GM23338 (cell line): Measurements from ENCODE around the gene GSTM5. TPM values are rescaled to one million over a fixed set of nuclear protein-coding genes. Genes with fewer than 3 reads are reported as not detected.

ENCODE experiments used
- ATAC-seq: fragments of 200-7000 bp; cut with Tn5 transposase; 3 replicates; pipeline ENCODE4 v1.9.1; 2020
- DNase-seq: peaks from one replicate; pipeline ENCODE4 v3.0.0-alpha.2; 2015; ENCODE audit warnings: low spot score
- H2AFZ ChIP-seq: fragments of 200-600 bp; sonication (generic); 2 replicates; pipeline ENCODE4 v1.8.0; 2016; ENCODE audit warnings: antibody characterized with exemption, mild to moderate bottlenecking, moderate library complexity
- H3F3A ChIP-seq: fragments of 200-600 bp; sonication (generic); replicated peaks from 2 replicates; pipeline ENCODE4 v1.8.0; 2017; ENCODE audit warnings: antibody characterized with exemption, mixed run types, low read depth
- H3K27ac ChIP-seq: fragments of 200-600 bp; sonication (generic); 2 replicates; pipeline ENCODE4 v1.6.1; 2016; ENCODE audit warnings: low read depth
- H3K27me3 ChIP-seq: fragments of 200-600 bp; sonication (generic); 2 replicates; pipeline ENCODE4 v1.8.0; 2016; ENCODE audit warnings: mild to moderate bottlenecking, mixed run types, moderate library complexity; ENCODE audit not compliant: insufficient read depth
- H3K36me3 ChIP-seq: fragments of 200-600 bp; sonication (generic); 2 replicates; pipeline ENCODE4 v1.8.0; 2016; ENCODE audit warnings: mild to moderate bottlenecking; ENCODE audit not compliant: insufficient read depth
- H3K4me1 ChIP-seq: fragments of 200-600 bp; sonication (generic); 2 replicates; pipeline ENCODE4 v1.8.0; 2016; ENCODE audit warnings: mild to moderate bottlenecking, moderate library complexity; ENCODE audit not compliant: insufficient read depth
- H3K4me2 ChIP-seq: fragments of 200-600 bp; sonication (generic); 2 replicates; pipeline ENCODE4 v1.7.1; 2017; ENCODE audit warnings: mixed run types
- H3K4me3 ChIP-seq: fragments of 200-600 bp; sonication (generic); 2 replicates; pipeline ENCODE4 v1.6.1; 2016; ENCODE audit warnings: mixed run types
- H3K79me2 ChIP-seq: fragments of 200-600 bp; sonication (generic); replicated peaks from 2 replicates; pipeline ENCODE4 v1.8.0; 2017; ENCODE audit warnings: mild to moderate bottlenecking; ENCODE audit not compliant: insufficient read depth
- H3K9me2 ChIP-seq: fragments of 200-600 bp; sonication (generic); 2 replicates; pipeline ENCODE4 v1.8.0; 2017; ENCODE audit not compliant: insufficient read depth
- H4K20me1 ChIP-seq: fragments of 200-600 bp; sonication (generic); replicated peaks from 2 replicates; pipeline ENCODE4 v1.8.0; 2017; ENCODE audit warnings: mild to moderate bottlenecking; ENCODE audit not compliant: insufficient read depth
- H3K27ac Mint-ChIP-seq: 2 replicates; pipeline ENCODE4 v1.8.0; 2020; ENCODE audit warnings: inconsistent platforms, mild to moderate bottlenecking, moderate library complexity, mixed read lengths
- H3K27me3 Mint-ChIP-seq: 3 replicates; pipeline ENCODE4 v1.8.0; 2022; ENCODE audit warnings: low read depth, mild to moderate bottlenecking, moderate library complexity, mixed read lengths, inconsistent platforms; ENCODE audit not compliant: insufficient read depth, poor library complexity
- H3K36me3 Mint-ChIP-seq: 3 replicates; pipeline ENCODE4 v1.8.0; 2021; ENCODE audit warnings: low read depth, mild to moderate bottlenecking, inconsistent platforms, moderate library complexity, mixed read lengths
- H3K4me1 Mint-ChIP-seq: 3 replicates; pipeline ENCODE4 v1.8.0; 2020; ENCODE audit warnings: mild to moderate bottlenecking, inconsistent platforms, mixed read lengths
- H3K4me3 Mint-ChIP-seq: 3 replicates; pipeline ENCODE4 v1.8.0; 2021; ENCODE audit warnings: moderate library complexity, mild to moderate bottlenecking, inconsistent platforms, mixed read lengths
- H3K9me3 Mint-ChIP-seq: 3 replicates; pipeline ENCODE4 v1.8.0; 2020; ENCODE audit warnings: moderate library complexity, mild to moderate bottlenecking, inconsistent platforms, mixed read lengths
- CREB1 ChIP-seq: fragments of 250-450 bp; sonication (Bioruptor Pico); IDR thresholded peaks from 2 replicates; pipeline ENCODE4 v1.5.0; 2020; ENCODE audit warnings: low read depth, mild to moderate bottlenecking, moderate library complexity
- EZH2 ChIP-seq: fragments of 200-600 bp; sonication (generic); IDR thresholded peaks from one replicate; pipeline ENCODE4 v1.8.0; 2017; ENCODE audit warnings: antibody characterized with exemption, mild to moderate bottlenecking, low read depth; ENCODE audit not compliant: unreplicated experiment
- EZH2phosphoT487 ChIP-seq: fragments of 200-600 bp; sonication (generic); IDR thresholded peaks from one replicate; pipeline ENCODE4 v1.8.1; 2018; ENCODE audit warnings: antibody characterized with exemption; ENCODE audit not compliant: unreplicated experiment
- JUNB ChIP-seq: IDR thresholded peaks from one replicate; pipeline ENCODE4 v1.6.1; 2016; ENCODE audit warnings: antibody characterized with exemption; ENCODE audit not compliant: unreplicated experiment
- NANOG ChIP-seq: IDR thresholded peaks from 2 replicates; pipeline ENCODE4 v1.6.1; 2016; ENCODE audit warnings: antibody characterized with exemption, borderline replicate concordance
- POLR2AphosphoS5 ChIP-seq: IDR thresholded peaks from 2 replicates; pipeline ENCODE4 v1.6.1; 2016; ENCODE audit warnings: antibody characterized with exemption, low read depth
- STAT1 ChIP-seq: IDR thresholded peaks from one replicate; pipeline ENCODE4 v1.6.1; 2016; ENCODE audit warnings: antibody characterized with exemption; ENCODE audit not compliant: unreplicated experiment
- ZNF114 ChIP-seq: fragments of 250-450 bp; sonication (Bioruptor Pico); IDR thresholded peaks from 2 replicates; pipeline ENCODE4 v1.5.0; 2020; ENCODE audit warnings: mild to moderate bottlenecking, moderate library complexity
- ZNF331 ChIP-seq: fragments of 250-450 bp; sonication (Bioruptor Pico); IDR thresholded peaks from 2 replicates; pipeline ENCODE4 v1.5.0; 2020; ENCODE audit warnings: low read depth, mild to moderate bottlenecking, moderate library complexity
- polyA plus RNA-seq: library from polyadenylated mRNA; unstranded; fragments of >200 nt; fragmentation: Nextera tagmentation; extraction: Ambion mirVana; gene quantifications from 2 replicates; pipeline ENCODE4 v1.2.1, GENCODE V29; 2016
- total RNA-seq: library from RNA; depleted of rRNA; stranded (reverse); fragments of >200 nt; shearing (Covaris generic); gene quantifications from 2 replicates; pipeline ENCODE4 v1.2.3, GENCODE V29; 2014
- TF ChIP-seq, protein P1 (sequence below): IDR thresholded peaks from 2 replicates; pipeline ENCODE4 v1.6.1; 2016; ENCODE audit warnings: antibody characterized with exemption
- TF ChIP-seq, protein P2 (sequence below): IDR thresholded peaks from one replicate; pipeline ENCODE4 v1.6.1; 2018; ENCODE audit warnings: antibody characterized with exemption; ENCODE audit not compliant: unreplicated experiment
- TF ChIP-seq, protein P3 (sequence below), 2 experiments: fragments of 200-600 bp in 1 of 2; sonication (generic) in 1 of 2; conservative IDR thresholded peaks; 2 replicates each; pipeline versions ENCODE4 v1.5.1 to v1.6.1; 2016 to 2017; ENCODE audit warnings: antibody characterized with exemption in 2 of 2, low read depth in 2 of 2, mild to moderate bottlenecking in 2 of 2, moderate library complexity in 1 of 2
- TF ChIP-seq, protein P4 (sequence below): fragments of 250-450 bp; sonication (Bioruptor Pico); IDR thresholded peaks from 2 replicates; pipeline ENCODE4 v1.5.0; 2020; ENCODE audit warnings: mild to moderate bottlenecking, moderate library complexity

Gene GSTM5
- total and polyA plus RNA-seq, 2 experiments from 2014 or later, result 2.5 to 5.0 TPM

DNA sequence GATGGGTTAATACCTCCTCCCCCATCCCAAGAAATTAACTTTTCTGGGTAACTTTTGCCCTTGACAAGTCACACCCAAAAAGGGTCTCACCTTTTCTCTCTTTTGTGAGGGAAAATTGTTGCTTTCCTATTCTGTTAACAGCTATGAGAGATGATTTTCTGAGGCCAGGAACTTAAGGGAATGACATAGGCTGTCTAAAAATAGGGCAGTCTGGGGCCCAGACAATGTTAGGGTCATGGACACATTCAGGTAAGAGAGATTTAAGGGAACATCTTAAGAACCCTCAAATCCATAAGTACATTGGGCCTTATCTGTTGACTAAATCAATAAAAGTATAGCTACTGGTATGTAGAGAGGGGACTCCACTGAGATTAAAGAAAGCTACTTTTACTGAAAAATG lies 37.2 kb downstream of the GSTM5 start:
- peaks cover 9% of the 10 kb centered on the region; the same call in 2 of the 3 replicates for H3K36me3 Mint-ChIP-seq
- Histone ChIP-seq H3K36me3 (no peaks in the 10 kb centered on the region), H3K4me2 (no peak overlapping the region), H3K27me3 (no peaks in the 10 kb centered on the region), H2AFZ (no peak overlapping the region), H3K4me3 (no peak overlapping the region), H3K27ac (no peak overlapping the region), H3K79me2 (no peaks in the 10 kb centered on the region), H3K4me1 (no peaks in the 10 kb centered on the region), H3K9me2 (no peaks in the 10 kb centered on the region), H4K20me1 (no peaks in the 10 kb centered on the region), H3F3A (no peaks in the 10 kb centered on the region)
- H3K4me3 Mint-ChIP-seq, result no peak overlapping the region
- TF ChIP-seq, protein P1, sequence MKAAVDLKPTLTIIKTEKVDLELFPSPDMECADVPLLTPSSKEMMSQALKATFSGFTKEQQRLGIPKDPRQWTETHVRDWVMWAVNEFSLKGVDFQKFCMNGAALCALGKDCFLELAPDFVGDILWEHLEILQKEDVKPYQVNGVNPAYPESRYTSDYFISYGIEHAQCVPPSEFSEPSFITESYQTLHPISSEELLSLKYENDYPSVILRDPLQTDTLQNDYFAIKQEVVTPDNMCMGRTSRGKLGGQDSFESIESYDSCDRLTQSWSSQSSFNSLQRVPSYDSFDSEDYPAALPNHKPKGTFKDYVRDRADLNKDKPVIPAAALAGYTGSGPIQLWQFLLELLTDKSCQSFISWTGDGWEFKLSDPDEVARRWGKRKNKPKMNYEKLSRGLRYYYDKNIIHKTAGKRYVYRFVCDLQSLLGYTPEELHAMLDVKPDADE, result no peak
- TF ChIP-seq STAT1, result no peak
- TF ChIP-seq, protein P2, sequence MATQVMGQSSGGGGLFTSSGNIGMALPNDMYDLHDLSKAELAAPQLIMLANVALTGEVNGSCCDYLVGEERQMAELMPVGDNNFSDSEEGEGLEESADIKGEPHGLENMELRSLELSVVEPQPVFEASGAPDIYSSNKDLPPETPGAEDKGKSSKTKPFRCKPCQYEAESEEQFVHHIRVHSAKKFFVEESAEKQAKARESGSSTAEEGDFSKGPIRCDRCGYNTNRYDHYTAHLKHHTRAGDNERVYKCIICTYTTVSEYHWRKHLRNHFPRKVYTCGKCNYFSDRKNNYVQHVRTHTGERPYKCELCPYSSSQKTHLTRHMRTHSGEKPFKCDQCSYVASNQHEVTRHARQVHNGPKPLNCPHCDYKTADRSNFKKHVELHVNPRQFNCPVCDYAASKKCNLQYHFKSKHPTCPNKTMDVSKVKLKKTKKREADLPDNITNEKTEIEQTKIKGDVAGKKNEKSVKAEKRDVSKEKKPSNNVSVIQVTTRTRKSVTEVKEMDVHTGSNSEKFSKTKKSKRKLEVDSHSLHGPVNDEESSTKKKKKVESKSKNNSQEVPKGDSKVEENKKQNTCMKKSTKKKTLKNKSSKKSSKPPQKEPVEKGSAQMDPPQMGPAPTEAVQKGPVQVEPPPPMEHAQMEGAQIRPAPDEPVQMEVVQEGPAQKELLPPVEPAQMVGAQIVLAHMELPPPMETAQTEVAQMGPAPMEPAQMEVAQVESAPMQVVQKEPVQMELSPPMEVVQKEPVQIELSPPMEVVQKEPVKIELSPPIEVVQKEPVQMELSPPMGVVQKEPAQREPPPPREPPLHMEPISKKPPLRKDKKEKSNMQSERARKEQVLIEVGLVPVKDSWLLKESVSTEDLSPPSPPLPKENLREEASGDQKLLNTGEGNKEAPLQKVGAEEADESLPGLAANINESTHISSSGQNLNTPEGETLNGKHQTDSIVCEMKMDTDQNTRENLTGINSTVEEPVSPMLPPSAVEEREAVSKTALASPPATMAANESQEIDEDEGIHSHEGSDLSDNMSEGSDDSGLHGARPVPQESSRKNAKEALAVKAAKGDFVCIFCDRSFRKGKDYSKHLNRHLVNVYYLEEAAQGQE, result no peak
- TF ChIP-seq JUNB, result no peak
- TF ChIP-seq, protein P3, sequence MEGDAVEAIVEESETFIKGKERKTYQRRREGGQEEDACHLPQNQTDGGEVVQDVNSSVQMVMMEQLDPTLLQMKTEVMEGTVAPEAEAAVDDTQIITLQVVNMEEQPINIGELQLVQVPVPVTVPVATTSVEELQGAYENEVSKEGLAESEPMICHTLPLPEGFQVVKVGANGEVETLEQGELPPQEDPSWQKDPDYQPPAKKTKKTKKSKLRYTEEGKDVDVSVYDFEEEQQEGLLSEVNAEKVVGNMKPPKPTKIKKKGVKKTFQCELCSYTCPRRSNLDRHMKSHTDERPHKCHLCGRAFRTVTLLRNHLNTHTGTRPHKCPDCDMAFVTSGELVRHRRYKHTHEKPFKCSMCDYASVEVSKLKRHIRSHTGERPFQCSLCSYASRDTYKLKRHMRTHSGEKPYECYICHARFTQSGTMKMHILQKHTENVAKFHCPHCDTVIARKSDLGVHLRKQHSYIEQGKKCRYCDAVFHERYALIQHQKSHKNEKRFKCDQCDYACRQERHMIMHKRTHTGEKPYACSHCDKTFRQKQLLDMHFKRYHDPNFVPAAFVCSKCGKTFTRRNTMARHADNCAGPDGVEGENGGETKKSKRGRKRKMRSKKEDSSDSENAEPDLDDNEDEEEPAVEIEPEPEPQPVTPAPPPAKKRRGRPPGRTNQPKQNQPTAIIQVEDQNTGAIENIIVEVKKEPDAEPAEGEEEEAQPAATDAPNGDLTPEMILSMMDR (conservative IDR thresholded peaks at IDR 0.05; ENCODE audit: low read depth in 2 of 2), result no peak
- no peak for TF ChIP-seq EZH2phosphoT487
- no peak for TF ChIP-seq CREB1 (CRISPR knock-in tag)
- TF ChIP-seq NANOG, result no peak
- no peak for TF ChIP-seq POLR2AphosphoS5
- TF ChIP-seq EZH2, result no peak
- TF ChIP-seq, protein P4, sequence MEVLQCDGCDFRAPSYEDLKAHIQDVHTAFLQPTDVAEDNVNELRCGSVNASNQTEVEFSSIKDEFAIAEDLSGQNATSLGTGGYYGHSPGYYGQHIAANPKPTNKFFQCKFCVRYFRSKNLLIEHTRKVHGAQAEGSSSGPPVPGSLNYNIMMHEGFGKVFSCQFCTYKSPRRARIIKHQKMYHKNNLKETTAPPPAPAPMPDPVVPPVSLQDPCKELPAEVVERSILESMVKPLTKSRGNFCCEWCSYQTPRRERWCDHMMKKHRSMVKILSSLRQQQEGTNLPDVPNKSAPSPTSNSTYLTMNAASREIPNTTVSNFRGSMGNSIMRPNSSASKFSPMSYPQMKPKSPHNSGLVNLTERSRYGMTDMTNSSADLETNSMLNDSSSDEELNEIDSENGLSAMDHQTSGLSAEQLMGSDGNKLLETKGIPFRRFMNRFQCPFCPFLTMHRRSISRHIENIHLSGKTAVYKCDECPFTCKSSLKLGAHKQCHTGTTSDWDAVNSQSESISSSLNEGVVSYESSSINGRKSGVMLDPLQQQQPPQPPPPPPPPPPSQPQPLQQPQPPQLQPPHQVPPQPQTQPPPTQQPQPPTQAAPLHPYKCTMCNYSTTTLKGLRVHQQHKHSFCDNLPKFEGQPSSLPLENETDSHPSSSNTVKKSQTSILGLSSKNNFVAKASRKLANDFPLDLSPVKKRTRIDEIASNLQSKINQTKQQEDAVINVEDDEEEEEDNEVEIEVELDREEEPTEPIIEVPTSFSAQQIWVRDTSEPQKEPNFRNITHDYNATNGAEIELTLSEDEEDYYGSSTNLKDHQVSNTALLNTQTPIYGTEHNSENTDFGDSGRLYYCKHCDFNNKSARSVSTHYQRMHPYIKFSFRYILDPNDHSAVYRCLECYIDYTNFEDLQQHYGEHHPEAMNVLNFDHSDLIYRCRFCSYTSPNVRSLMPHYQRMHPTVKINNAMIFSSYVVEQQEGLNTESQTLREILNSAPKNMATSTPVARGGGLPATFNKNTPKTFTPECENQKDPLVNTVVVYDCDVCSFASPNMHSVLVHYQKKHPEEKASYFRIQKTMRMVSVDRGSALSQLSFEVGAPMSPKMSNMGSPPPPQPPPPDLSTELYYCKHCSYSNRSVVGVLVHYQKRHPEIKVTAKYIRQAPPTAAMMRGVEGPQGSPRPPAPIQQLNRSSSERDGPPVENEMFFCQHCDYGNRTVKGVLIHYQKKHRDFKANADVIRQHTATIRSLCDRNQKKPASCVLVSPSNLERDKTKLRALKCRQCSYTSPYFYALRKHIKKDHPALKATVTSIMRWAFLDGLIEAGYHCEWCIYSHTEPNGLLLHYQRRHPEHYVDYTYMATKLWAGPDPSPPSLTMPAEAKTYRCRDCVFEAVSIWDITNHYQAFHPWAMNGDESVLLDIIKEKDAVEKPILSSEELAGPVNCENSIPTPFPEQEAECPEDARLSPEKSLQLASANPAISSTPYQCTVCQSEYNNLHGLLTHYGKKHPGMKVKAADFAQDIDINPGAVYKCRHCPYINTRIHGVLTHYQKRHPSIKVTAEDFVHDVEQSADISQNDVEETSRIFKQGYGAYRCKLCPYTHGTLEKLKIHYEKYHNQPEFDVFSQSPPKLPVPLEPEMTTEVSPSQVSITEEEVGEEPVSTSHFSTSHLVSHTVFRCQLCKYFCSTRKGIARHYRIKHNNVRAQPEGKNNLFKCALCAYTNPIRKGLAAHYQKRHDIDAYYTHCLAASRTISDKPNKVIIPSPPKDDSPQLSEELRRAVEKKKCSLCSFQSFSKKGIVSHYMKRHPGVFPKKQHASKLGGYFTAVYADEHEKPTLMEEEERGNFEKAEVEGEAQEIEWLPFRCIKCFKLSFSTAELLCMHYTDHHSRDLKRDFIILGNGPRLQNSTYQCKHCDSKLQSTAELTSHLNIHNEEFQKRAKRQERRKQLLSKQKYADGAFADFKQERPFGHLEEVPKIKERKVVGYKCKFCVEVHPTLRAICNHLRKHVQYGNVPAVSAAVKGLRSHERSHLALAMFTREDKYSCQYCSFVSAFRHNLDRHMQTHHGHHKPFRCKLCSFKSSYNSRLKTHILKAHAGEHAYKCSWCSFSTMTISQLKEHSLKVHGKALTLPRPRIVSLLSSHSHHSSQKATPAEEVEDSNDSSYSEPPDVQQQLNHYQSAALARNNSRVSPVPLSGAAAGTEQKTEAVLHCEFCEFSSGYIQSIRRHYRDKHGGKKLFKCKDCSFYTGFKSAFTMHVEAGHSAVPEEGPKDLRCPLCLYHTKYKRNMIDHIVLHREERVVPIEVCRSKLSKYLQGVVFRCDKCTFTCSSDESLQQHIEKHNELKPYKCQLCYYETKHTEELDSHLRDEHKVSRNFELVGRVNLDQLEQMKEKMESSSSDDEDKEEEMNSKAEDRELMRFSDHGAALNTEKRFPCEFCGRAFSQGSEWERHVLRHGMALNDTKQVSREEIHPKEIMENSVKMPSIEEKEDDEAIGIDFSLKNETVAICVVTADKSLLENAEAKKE (CRISPR knock-in tag), result no peak
- no peak for TF ChIP-seq ZNF114
- no peak for TF ChIP-seq ZNF331
- peaks cover 12% of the 10 kb centered on the region for H3K27me3 Mint-ChIP-seq
- no peaks in the 10 kb centered on the region for H3K4me1 Mint-ChIP-seq
- DNase-seq (no peak), ATAC-seq (no peak)
- peaks cover 23% of the 10 kb centered on the region for H3K9me3 Mint-ChIP-seq
- no peak overlapping the region for H3K27ac Mint-ChIP-seq
